ENCODE data around the gene PCBP3. TPM values are rescaled to one million over a fixed set of nuclear protein-coding genes. Genes with fewer than 3 reads are reported as not detected.
"Not testable (repeated sequence)": the region's sequence is repeated elsewhere in the genome, so short reads cannot be mapped to it uniquely, and the experiment has no call there.

Gene PCBP3
- total RNA-seq, 2 experiments from 2014 or later = 1.3 to 1.4 TPM

DNA sequence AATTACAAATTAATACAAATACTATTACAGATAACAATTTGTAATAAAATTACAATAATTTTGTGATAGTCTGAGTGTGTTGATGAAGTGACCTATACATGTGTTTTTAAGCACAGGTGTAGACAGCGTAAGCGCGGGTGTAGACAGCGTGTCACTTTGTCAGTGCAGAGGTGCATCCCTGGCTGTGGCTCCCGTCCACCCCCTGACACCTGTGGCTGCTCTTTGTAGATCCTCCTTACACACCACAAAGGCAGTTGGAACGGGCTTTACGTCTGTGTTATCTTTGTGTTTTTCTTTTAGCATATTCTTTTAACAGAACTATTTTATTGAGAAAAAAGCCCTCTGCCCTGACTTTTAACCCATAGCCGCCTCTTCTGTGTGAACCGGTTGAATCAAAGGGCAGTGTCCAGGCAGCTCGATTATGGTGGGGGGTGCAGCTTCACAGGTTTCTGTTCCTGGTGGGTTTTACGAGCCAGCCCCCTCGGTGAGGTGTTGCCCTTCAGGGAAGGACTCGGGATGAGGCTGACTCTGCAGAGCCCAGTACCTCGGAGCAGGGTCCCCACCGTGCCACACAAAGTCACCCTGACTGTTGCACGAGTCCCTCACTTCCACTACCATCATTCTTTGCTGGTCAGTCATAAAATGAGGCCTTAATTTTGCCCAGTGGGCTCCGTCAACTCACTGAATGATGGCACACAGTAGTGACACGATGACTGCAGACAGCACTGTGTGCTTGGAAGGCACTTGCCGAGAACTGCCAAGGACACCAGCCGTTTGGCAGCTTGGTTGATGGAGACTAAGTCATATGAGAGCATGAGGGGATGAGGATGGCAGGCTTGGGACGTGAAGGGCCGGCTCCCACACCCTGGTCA is 251.6 kb downstream of the PCBP3 start:
- Mint-ChIP-seq H3K4me3 (no peak overlapping the region), H3K27ac (no peak overlapping the region)

DNA sequence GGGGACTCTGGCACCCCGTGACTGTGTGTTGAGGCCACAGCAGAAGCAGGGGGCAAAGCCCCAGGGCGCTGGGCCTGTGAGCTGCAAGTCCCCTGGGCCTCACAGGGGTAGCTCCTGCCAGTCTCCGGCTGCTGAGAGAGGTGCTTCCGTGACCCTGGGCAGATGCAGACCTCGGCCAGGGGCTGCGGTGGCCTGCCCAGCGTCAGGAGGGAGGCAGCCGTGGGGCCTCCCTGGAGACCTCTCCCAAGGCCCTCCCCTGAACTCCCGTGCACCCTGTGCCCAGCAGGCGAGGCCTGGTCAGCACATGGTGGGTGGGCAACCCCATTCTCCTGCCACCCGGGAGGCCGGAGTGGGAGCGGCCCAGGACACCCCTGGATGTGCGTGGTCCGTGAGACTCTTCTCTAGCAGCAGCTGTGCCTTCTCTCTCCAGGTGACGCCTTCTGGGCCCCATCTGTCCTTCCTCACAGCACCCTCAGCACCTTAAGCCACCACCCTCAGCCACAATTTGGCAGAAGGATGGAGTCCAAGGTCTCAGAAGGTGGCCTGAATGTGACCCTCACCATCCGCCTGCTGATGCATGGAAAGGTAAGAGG is 252.3 kb downstream of the PCBP3 start:
- ChIA-PET POLR2A (no interaction called here), CTCF (no interaction called here)
- no peak for DNase-seq
- H3K27ac Mint-ChIP-seq = no peak overlapping the region
- H3K36me3 Mint-ChIP-seq (ENCODE audit: low read depth) = no peaks in the 10 kb centered on the region
- no peak for ATAC-seq
- peaks cover 3% of the 10 kb centered on the region for H3K27me3 Mint-ChIP-seq (ENCODE audit: low read depth)
- no peak overlapping the region for H3K4me3 Mint-ChIP-seq
- peaks cover 23% of the 10 kb centered on the region for H3K4me1 Mint-ChIP-seq (ENCODE audit: low read depth)
- H3K9me3 Mint-ChIP-seq (ENCODE audit: insufficient read depth) = no peaks in the 10 kb centered on the region

More for the DNA sequence above, 251.6 kb downstream of the PCBP3 start:
- CTCF ChIA-PET = no interaction called here
- H3K27me3 Mint-ChIP-seq (ENCODE audit: low read depth) = peaks cover 10% of the 10 kb centered on the region
- no peaks in the 10 kb centered on the region for H3K9me3 Mint-ChIP-seq (ENCODE audit: insufficient read depth)
- no peaks in the 10 kb centered on the region for H3K36me3 Mint-ChIP-seq (ENCODE audit: low read depth)
- H3K4me1 Mint-ChIP-seq (ENCODE audit: low read depth) = peaks cover 24% of the 10 kb centered on the region
- ATAC-seq (no peak), DNase-seq (no peak)
- POLR2A ChIA-PET = no interaction called here

DNA sequence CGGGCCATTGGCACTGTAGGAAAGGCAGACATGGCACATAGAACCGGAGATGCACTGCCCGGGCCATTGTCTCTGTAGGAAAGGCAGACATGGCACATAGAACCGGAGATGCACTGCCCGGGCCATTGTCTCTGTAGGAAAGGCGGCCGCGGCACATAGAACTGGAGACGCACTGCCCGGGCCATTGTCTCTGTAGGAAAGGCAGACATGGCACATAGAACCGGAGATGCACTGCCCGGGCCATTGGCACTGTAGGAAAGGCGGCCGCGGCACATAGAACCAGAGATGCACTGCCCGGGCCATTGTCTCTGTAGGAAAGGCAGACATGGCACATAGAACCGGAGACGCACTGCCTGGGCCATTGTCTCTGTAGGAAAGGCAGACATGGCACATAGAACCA is 252.9 kb downstream of the PCBP3 start:
- CTCF ChIA-PET; ATAC-seq; H3K27me3 Mint-ChIP-seq (ENCODE audit: low read depth); H3K36me3 Mint-ChIP-seq (ENCODE audit: low read depth); DNase-seq; POLR2A ChIA-PET; H3K9me3 Mint-ChIP-seq (ENCODE audit: insufficient read depth); H3K27ac Mint-ChIP-seq; H3K4me3 Mint-ChIP-seq: not testable (repeated sequence)
- H3K4me1 Mint-ChIP-seq (ENCODE audit: low read depth) = peaks cover 17% of the 10 kb centered on the region

DNA sequence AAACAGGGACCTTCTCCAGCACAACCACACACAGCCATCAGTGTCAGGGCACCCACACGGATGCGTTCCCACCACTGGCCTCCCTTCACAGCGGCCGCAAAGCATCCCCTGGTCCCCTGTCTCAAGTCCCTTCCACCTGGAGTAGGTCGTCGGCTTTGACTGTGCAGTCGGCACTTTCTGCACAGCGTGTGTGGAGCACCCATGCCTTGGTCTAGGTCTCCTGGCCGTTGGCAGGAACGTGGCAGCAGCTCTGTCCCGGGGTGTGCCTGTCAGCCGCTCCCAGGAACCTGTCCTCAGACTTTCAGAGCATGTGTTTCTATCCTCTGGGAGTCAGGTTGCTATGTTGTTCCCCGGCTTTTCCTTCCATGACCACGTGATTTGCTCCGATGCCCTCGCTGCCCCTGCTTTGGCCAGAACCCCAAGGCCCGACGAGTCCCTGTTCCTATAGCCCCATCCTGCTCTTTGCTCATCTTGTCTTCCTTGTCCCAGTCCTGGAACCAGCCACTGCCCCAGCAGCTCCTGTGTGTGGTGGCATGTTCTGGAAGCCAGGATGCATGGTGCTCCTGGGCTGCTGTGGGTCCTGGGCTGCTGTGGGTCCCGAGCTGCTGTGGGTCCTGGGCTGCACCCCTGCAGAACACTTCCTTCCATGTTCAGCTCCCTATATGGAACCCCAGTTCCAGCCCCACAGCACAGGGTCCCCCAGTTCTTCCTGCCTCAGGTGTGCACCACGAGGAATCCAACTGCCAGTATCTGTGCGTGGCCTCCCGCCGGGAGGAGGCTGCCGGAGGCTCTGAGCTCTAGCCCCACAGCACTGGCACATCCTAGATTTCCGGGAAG is 253.9 kb downstream of the PCBP3 start:
- Mint-ChIP-seq H3K4me1 (ENCODE audit: low read depth) (peaks cover 7% of the 10 kb centered on the region), H3K4me3 (no peak overlapping the region), H3K36me3 (ENCODE audit: low read depth) (no peaks in the 10 kb centered on the region), H3K27me3 (ENCODE audit: low read depth) (no peaks in the 10 kb centered on the region), H3K27ac (no peak overlapping the region), H3K9me3 (ENCODE audit: insufficient read depth) (no peaks in the 10 kb centered on the region)
- CTCF ChIA-PET = no interaction called here
- DNase-seq = no peak
- POLR2A ChIA-PET = no interaction called here
- no peak for ATAC-seq

DNA sequence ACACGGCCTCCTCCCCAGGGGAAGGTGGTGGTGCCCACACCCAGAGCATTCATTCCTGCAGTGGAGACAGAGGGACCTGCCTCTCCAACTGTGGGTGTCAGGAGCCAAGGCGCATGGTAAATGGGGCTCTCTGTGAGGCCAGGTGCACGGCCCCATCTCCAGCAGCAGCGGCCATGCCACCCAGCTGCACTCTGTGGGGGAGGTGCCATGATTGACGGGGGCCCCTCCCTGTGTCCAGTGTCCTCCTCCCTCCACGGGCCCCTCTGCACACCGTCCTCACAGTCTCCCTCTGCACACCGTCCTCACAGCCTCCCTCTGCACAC is 254.5 kb downstream of the PCBP3 start:
- Mint-ChIP-seq H3K4me1 (ENCODE audit: low read depth) (peaks cover 2% of the 10 kb centered on the region), H3K36me3 (ENCODE audit: low read depth) (no peaks in the 10 kb centered on the region), H3K27me3 (ENCODE audit: low read depth) (no peaks in the 10 kb centered on the region), H3K4me3 (no peak overlapping the region), H3K27ac (no peak overlapping the region), H3K9me3 (ENCODE audit: insufficient read depth) (no peaks in the 10 kb centered on the region)
- DNase-seq (no peak), ATAC-seq (no peak)
- CTCF ChIA-PET = no interaction called here
- POLR2A ChIA-PET = no interaction called here

DNA sequence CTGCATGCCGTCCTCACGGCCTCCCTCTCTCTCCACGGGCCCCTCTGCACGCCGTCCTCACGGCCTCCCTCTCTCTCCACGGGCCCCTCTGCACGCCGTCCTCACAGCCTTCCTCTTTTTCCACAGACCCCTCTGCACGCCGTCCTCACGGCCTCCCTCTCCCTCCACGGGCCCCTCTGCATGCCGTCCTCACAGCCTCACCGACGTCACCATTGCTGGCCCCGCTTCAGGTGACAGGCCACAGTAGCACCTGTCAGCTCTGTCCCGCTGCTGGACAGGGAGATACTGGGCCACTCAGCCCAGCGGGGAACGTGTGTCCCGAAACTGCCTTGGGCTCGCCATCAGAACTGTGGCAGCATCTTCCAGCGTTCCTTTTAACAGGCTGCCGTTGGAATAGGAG is 255.3 kb downstream of the PCBP3 start:
- Mint-ChIP-seq H3K4me3 (no peak overlapping the region), H3K36me3 (ENCODE audit: low read depth) (no peaks in the 10 kb centered on the region), H3K9me3 (ENCODE audit: insufficient read depth) (no peaks in the 10 kb centered on the region), H3K4me1 (ENCODE audit: low read depth) (no peaks in the 10 kb centered on the region), H3K27me3 (ENCODE audit: low read depth) (no peaks in the 10 kb centered on the region), H3K27ac (no peak overlapping the region)
- CTCF ChIA-PET = no interaction called here
- DNase-seq (no peak), ATAC-seq (no peak)
- POLR2A ChIA-PET = no interaction called here

DNA sequence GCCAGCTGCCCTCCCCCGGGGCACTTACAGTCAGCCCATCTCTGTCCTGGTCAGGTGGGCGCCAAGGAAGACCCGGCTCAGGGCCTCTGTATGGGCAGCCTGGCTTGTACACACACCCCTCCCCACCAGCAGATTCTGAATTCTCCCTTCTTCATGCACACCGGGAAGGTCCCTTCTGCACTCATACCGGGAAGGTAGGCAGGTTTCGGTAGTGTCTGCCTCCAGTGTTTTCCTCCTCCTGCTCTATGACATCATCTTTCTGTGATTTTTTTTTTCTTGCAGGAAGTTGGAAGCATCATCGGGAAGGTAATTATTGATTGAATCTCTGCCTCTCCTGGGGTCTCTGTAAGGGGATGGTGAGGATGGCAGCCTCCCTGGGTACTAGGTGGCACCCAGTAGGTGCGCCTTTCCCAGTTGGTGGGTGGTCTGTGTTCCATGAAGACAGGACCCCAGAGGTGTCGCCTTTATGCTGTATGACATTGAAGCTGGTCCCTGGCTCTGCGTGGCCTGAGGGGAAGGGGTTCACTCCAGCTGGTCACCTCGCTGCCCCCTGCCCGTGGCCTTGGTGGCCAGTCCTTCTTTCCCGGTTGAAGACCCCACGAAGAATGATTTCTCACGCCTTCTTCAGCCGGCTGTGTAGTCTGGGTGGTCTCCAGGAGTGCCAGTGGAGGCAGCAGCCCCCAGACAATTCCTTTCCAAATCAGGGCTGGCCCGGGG is 255.9 kb downstream of the PCBP3 start:
- H3K4me3 Mint-ChIP-seq = no peak overlapping the region
- POLR2A ChIA-PET = no interaction called here

DNA sequence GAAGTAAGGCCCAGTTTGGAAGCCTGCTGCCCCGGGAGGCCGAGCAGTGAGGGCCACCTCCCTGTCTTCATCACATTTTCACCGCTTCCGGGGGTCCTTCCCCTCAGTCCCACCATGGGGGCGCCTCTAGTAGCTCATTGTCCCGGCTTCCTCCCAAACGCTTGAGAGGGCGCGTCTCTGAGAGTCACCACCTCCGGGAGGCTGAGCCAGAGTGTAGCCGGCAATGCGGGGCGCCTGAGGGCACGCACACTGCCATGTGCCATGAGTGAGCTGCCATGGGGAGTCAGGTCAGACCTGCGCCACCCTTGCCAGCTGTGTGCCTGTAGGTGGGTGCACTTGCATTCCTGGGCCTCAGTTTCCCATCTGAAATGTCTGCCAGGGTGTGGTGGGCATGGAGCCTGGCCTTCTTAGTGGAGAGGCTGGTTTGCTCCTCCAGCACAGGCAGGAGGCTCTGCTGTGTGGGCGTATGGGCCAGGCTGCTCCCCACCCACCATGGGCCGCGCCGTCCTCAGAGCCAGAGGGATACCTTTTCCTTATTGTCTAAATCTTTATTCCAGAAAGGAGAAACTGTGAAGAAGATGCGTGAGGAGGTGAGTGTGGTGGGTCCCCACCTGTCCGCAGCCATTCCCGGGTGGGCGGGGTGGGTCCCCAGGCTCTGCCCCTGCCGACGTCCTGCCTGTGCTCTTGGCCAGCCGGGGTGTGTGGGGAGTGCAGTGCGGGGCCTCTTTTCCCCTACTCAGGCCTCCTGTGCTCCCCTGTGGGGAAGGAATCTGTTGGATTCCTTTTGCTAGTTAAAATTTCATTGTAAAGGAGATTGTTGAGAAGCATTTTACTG is 256.7 kb downstream of the PCBP3 start:
- Mint-ChIP-seq H3K27ac (no peak overlapping the region), H3K27me3 (ENCODE audit: low read depth) (no peaks in the 10 kb centered on the region), H3K9me3 (ENCODE audit: insufficient read depth) (no peaks in the 10 kb centered on the region), H3K4me3 (no peak overlapping the region), H3K4me1 (ENCODE audit: low read depth) (no peaks in the 10 kb centered on the region), H3K36me3 (ENCODE audit: low read depth) (no peaks in the 10 kb centered on the region)
- POLR2A ChIA-PET = no interaction called here
- DNase-seq (no peak), ATAC-seq (no peak)
- CTCF ChIA-PET = no interaction called here

More for the DNA sequence above, 255.9 kb downstream of the PCBP3 start:
- DNase-seq = no peak
- CTCF ChIA-PET = no interaction called here
- Mint-ChIP-seq H3K4me1 (ENCODE audit: low read depth) (no peaks in the 10 kb centered on the region), H3K36me3 (ENCODE audit: low read depth) (no peaks in the 10 kb centered on the region), H3K27ac (no peak overlapping the region), H3K9me3 (ENCODE audit: insufficient read depth) (no peaks in the 10 kb centered on the region), H3K27me3 (ENCODE audit: low read depth) (no peaks in the 10 kb centered on the region)
- ATAC-seq = no peak

DNA sequence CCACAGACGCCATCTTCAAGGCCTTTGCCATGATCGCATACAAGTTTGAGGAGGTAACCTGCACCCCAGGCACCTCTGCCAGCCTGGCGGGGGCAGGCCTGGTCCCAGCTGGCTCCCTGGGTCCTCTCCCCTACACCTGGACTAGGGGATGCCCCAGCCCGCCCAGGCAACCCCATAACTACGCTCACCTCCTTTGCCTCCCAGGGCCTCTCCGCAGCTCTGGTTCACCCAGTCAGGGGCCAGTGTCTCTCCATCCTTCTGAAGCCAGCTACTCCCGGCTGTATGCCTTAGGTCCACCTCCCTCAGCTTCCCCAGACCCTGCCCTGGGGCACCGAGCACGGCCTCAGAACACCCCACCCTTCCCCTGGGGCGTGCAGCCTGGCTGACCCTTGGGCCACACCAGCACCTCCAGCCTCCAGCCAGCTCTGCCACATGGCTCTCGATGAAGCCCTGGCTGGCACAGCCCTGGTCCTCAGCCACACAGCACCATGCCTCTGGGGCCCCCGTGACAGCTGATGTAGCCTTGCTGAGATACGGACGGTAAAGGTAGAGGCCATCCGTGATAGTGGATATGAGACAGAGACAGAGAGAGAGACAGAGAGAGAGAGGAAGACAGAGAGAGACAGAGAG is 257.7 kb downstream of the PCBP3 start:
- DNase-seq (no peak), ATAC-seq (no peak)
- Mint-ChIP-seq H3K9me3 (ENCODE audit: insufficient read depth) (no peaks in the 10 kb centered on the region), H3K36me3 (ENCODE audit: low read depth) (no peaks in the 10 kb centered on the region), H3K27me3 (ENCODE audit: low read depth) (no peaks in the 10 kb centered on the region), H3K4me3 (no peak overlapping the region), H3K4me1 (ENCODE audit: low read depth) (no peaks in the 10 kb centered on the region), H3K27ac (peak overlapping the region; percentile 6)
- ChIA-PET POLR2A (no interaction called here), CTCF (no interaction called here)

DNA sequence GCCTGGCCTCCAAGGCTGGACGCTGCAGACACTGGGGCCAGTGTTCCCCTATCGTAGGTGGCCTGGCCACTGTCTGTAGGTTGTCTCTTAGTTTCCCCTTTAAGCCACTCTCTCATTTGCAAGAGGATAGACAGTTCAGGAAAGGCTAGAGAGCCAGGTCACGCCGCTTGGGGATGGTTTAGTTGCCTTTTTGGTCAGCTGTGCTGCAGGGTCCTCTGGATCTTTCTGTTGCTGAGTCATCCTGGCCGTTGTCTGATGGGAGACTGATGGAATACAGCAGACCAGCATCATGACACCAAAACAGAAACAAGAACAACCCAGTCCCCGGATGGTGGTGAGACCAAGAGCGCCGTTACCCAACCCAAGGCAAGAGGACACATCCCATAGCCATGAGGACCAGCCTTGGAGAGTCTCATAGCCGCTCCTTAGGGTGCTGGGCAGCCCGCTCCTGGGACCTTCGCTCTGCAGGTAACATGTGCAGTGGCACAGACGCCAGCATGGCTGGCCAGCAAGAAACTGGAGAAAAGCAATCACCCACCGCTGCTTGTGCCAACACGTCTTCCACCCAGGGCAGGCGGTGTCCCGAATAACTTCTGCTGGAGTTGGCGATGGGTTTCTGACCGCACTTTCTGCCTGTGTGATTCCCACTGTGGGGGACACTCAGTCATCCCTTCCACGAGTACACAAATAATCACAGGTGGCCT is 258.9 kb downstream of the PCBP3 start:
- ChIA-PET POLR2A (no interaction called here), CTCF (no interaction called here)
- no peak for DNase-seq
- H3K27ac Mint-ChIP-seq = no peak overlapping the region
- H3K36me3 Mint-ChIP-seq (ENCODE audit: low read depth) = no peaks in the 10 kb centered on the region
- H3K4me1 Mint-ChIP-seq (ENCODE audit: low read depth) = no peaks in the 10 kb centered on the region
- ATAC-seq = no peak
- H3K27me3 Mint-ChIP-seq (ENCODE audit: low read depth) = no peaks in the 10 kb centered on the region
- H3K9me3 Mint-ChIP-seq (ENCODE audit: insufficient read depth) = no peaks in the 10 kb centered on the region
- H3K4me3 Mint-ChIP-seq = no peak overlapping the region

DNA sequence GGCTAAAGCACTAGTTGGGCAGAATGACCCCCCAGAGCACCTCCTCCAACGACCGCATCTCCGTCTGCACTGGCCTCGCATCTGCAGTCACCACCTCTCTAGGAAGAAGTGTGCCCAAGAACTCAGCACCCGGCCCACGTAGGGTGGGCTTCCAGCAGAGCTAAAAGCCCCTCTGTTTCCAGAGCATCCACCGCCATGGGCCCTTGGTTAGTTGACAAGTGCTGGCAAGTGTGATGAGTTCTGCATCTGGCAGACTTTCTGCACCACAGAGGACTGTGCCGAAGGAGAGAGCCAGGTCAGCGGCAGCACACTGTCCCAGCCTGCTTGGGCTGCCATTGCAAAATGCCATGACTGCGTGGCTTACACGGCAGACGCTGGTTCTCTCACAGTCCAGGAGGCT is 261.7 kb downstream of the PCBP3 start:
- Mint-ChIP-seq H3K4me3 (no peak overlapping the region), H3K36me3 (ENCODE audit: low read depth) (no peaks in the 10 kb centered on the region), H3K4me1 (ENCODE audit: low read depth) (no peaks in the 10 kb centered on the region), H3K9me3 (ENCODE audit: insufficient read depth) (no peaks in the 10 kb centered on the region), H3K27ac (no peak overlapping the region), H3K27me3 (ENCODE audit: low read depth) (no peaks in the 10 kb centered on the region)
- DNase-seq = no peak
- ChIA-PET CTCF (no interaction called here), POLR2A (no interaction called here)
- no peak for ATAC-seq

Measured in activated CD8-positive, alpha-beta T cell treated with anti-CD3 and anti-CD28 coated beads, Interleukin-2, amount 10 ng/mL, durations not matched to agents 7 days and 5 days (primary cell).